ENCODE results near the gene S100A12. TPM values are rescaled to one million over a fixed set of nuclear protein-coding genes. Genes with fewer than 3 reads are reported as not detected.

Gene S100A12
- total RNA-seq, 2 donors from 2014 or later = not detected

DNA sequence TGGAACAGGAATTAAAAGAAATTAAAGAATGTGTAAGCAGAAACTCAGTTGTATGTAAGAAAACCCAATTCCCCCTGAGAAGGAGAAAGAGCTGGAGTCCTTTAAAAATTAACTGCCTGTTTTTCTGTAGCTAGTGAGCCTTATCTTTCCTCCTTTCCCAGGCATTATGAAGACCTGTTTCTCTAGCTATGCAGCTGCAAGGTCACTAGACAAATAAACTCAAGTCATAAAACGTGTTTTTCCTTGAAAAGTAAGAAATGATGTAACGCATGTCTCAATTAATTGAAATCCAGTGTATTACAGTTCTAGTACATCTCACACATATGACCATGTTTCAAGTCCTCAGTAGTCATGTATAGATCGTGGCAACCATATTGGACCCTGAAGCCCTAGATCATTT is 5.3 kb downstream of the S100A12 start:
- DNase-seq = no peak
- no peaks in the 10 kb centered on the region for H3K36me3 Mint-ChIP-seq (ENCODE audit: insufficient read depth in 2 of 2)
- no peak overlapping the region for H3K4me3 Mint-ChIP-seq
- H3K9me3 Mint-ChIP-seq = no peaks in the 10 kb centered on the region
- no peaks in the 10 kb centered on the region for H3K4me1 Mint-ChIP-seq (ENCODE audit: low read depth)
- H3K27ac Mint-ChIP-seq = no peak overlapping the region
- no peak for ATAC-seq (replicated peaks in 1 of 2)
- H3K27me3 Mint-ChIP-seq (ENCODE audit: low read depth) = peaks cover 10% of the 10 kb centered on the region

DNA sequence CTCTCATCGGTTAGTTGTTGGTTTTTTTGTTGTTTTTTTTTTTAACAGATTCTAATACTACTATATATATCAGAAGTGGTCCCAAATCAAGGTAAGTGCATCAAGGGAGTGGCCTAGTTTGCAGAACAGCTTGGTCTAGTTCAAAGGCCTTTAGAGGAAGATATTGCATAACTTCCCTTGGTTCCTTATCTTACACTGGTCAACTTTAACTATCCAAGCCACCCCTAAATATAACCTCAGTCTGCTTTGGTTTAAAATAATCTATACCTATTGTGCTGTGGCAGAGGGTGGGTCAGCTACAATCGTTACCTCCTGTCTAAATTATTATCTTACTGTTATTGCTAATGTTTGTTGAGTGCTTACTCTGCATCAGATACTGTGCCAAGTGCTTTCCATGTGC is 6.9 kb downstream of the S100A12 start:
- peaks cover 10% of the 10 kb centered on the region for H3K27me3 Mint-ChIP-seq (ENCODE audit: low read depth)
- H3K4me1 Mint-ChIP-seq (ENCODE audit: low read depth) = no peaks in the 10 kb centered on the region
- H3K4me3 Mint-ChIP-seq = no peak overlapping the region
- no peak for ATAC-seq (replicated peaks in 1 of 2)
- H3K36me3 Mint-ChIP-seq (ENCODE audit: insufficient read depth in 2 of 2) = no peaks in the 10 kb centered on the region
- no peaks in the 10 kb centered on the region for H3K9me3 Mint-ChIP-seq
- DNase-seq = no peak
- no peak overlapping the region for H3K27ac Mint-ChIP-seq

DNA sequence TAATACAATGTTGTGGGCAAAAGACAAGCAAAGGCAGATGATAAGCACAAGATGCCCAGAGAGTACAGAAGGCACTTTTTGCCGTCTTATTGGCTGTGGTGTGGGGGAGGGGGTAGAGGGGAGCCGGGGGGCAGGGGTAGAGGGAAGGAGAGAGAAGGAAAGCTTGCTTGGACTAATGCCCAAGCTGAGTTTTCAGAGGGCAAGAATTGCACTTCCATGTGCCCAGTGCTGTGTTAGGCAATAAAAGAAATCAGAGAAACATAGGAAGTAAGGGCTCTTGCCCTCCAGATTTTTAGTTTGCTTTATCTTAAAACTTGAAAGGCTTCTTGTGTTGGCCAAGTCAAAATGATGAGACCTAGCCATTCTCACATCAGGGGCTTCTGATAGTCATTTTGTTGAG is 8.3 kb downstream of the S100A12 start:
- H3K27ac Mint-ChIP-seq = no peak overlapping the region
- no peak overlapping the region for H3K4me3 Mint-ChIP-seq
- DNase-seq = no peak
- no peak for ATAC-seq (replicated peaks in 1 of 2)
- H3K36me3 Mint-ChIP-seq (ENCODE audit: insufficient read depth in 2 of 2) = no peaks in the 10 kb centered on the region
- no peaks in the 10 kb centered on the region for H3K4me1 Mint-ChIP-seq (ENCODE audit: low read depth)
- H3K9me3 Mint-ChIP-seq = no peaks in the 10 kb centered on the region
- peaks cover 5% of the 10 kb centered on the region for H3K27me3 Mint-ChIP-seq (ENCODE audit: low read depth)

DNA sequence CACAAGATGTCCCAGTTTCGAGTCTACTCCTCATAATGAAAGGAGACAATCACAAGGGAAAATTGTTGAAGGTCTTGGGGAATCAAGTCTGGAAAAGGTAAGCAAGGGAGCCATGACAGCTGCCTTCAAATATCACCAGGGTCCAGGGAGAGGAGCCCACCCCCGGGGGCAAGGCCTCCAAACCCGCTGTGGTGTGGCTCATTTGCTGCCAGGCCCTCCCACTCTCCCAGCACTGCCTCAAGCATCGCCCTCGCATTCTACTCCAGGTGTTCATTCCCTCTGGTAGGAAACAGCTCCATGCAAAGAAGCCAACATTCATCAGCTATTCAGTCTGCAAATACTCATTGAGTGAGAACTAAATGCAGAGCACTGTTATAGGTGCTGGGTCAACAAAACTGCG is 9.2 kb downstream of the S100A12 start:
- no peak overlapping the region for H3K27ac Mint-ChIP-seq
- no peaks in the 10 kb centered on the region for H3K4me1 Mint-ChIP-seq (ENCODE audit: low read depth)
- no peaks in the 10 kb centered on the region for H3K9me3 Mint-ChIP-seq

DNA sequence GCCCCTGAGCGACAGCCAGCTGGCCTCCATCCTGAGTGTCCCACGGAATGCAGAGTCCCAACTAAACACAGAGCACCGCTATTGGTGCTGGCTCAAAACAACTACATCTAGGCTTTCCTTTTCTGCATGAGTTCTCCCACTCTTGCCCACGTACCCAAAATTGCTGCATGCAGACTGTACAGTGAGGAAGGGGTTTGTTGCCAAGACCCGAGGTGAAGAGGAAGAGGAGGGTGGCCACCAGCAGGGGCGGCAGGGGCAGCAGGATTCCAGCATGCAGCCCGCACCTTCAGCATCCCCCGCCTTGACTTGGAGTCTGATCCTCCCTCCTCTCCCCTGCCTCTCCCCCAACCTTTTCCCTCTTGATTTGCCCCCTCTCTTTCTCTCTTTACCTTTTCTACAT is 9.7 kb downstream of the S100A12 start:
- ATAC-seq (replicated peaks in 1 of 2) = no peak
- peaks cover 5% of the 10 kb centered on the region for H3K27me3 Mint-ChIP-seq (ENCODE audit: low read depth)
- H3K4me3 Mint-ChIP-seq = no peak overlapping the region
- H3K4me1 Mint-ChIP-seq (ENCODE audit: low read depth) = no peaks in the 10 kb centered on the region
- H3K36me3 Mint-ChIP-seq (ENCODE audit: insufficient read depth in 2 of 2) = no peaks in the 10 kb centered on the region
- H3K9me3 Mint-ChIP-seq = no peaks in the 10 kb centered on the region
- no peak for DNase-seq
- no peak overlapping the region for H3K27ac Mint-ChIP-seq

More for the DNA sequence above, 9.2 kb downstream of the S100A12 start:
- Mint-ChIP-seq H3K36me3 (ENCODE audit: insufficient read depth in 2 of 2) (no peaks in the 10 kb centered on the region), H3K27me3 (ENCODE audit: low read depth) (peaks cover 5% of the 10 kb centered on the region), H3K4me3 (no peak overlapping the region)
- ATAC-seq (replicated peaks in 1 of 2) (no peak), DNase-seq (no peak)

DNA sequence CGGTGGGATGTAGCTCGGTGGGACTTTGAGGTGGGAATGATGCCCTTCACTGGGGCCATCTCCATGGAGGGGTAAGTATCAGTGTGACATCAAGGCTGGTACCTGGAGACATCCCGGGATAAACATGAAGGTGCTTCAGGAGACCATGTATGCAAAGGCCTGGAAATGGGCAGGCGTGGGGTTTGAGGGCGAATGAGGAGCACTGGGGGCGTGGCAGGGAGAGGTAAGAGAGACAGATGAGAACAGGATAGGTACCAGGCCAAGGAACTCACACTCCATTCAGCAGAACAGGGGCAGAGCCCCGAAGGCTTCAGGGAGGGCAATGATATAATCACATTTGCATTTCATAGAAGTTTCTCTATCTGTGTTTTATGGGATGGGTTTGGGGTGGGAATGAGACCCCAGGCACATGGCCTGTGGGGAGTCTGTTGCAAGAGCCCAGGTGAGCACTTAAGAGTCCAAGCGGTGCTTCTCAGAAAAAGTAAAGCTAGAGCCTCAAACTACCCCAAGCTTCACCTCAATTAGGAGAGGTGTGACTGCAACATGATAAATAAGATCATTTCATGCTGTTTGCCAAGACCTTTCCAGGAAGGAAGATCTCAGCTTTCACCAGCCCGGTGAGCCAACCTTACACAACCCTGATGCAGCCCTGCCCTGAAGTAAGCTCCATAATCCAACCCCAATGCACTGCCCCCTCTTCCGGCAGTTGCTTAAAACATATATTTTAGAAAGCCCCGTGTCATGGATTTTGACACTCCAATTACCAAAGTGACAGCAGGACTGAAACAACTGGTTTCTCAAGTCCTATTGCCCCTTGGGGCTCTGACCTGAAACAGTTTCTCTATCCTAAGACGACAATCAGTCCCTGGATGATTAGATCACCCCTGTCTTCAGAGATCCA is 10.4 kb downstream of the S100A12 start:
- DNase-seq = no peak
- Mint-ChIP-seq H3K4me1 (ENCODE audit: low read depth) (no peaks in the 10 kb centered on the region), H3K4me3 (no peak overlapping the region), H3K9me3 (no peaks in the 10 kb centered on the region), H3K27me3 (ENCODE audit: low read depth) (peaks cover 5% of the 10 kb centered on the region), H3K27ac (no peak overlapping the region), H3K36me3 (ENCODE audit: insufficient read depth in 2 of 2) (no peaks in the 10 kb centered on the region)
- no peak for ATAC-seq (replicated peaks in 1 of 2)

DNA sequence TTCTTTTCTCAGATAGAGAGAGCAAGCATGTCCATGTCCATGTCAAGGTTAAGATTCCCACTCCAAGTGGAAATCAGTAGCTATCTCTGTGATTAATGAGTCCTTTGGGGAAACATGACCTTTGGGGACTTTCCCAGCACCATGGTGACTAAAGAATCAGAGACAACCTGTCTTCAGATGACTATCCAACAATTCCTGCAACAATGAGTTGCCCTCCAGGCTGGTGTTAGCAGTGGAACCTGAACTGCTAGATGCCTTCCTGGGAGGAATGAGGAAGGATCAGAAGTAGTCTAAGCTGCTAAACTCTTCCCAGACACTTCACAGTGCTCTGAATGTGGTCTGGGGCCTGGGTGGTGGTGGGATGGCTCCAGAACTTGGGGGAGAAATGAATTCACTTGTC is 11.3 kb downstream of the S100A12 start:
- H3K27ac Mint-ChIP-seq = no peak overlapping the region
- no peaks in the 10 kb centered on the region for H3K36me3 Mint-ChIP-seq (ENCODE audit: insufficient read depth in 2 of 2)
- no peaks in the 10 kb centered on the region for H3K4me1 Mint-ChIP-seq (ENCODE audit: low read depth)
- H3K9me3 Mint-ChIP-seq = no peaks in the 10 kb centered on the region
- H3K27me3 Mint-ChIP-seq (ENCODE audit: low read depth) = peaks cover 5% of the 10 kb centered on the region
- no peak for DNase-seq
- no peak overlapping the region for H3K4me3 Mint-ChIP-seq
- no peak for ATAC-seq (replicated peaks in 1 of 2)

DNA sequence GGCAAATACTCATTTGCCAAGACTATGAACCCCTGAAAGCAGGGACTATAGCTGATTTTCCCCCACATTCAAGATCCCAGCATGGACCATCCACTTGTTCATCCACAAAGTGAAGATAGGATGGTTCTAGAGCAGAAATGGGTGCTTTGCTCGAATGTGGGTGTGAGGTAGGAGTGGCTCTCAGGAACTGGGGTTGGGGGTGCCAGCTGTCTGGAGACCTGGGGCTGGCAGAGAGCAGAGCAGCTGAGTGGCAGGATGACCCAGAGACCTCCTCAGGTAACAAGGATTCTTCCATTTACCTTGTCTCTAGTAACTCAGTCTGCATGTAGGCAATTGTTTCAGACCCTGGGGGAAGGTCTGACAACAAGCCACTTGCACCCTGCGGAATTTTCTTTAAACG is 11.8 kb downstream of the S100A12 start:
- H3K4me1 Mint-ChIP-seq (ENCODE audit: low read depth) = no peaks in the 10 kb centered on the region
- no peaks in the 10 kb centered on the region for H3K36me3 Mint-ChIP-seq (ENCODE audit: insufficient read depth in 2 of 2)
- H3K9me3 Mint-ChIP-seq = no peaks in the 10 kb centered on the region
- no peak for ATAC-seq (replicated peaks in 1 of 2)
- H3K27me3 Mint-ChIP-seq (ENCODE audit: low read depth) = peaks cover 5% of the 10 kb centered on the region
- H3K4me3 Mint-ChIP-seq = no peak overlapping the region
- DNase-seq = no peak
- no peak overlapping the region for H3K27ac Mint-ChIP-seq

DNA sequence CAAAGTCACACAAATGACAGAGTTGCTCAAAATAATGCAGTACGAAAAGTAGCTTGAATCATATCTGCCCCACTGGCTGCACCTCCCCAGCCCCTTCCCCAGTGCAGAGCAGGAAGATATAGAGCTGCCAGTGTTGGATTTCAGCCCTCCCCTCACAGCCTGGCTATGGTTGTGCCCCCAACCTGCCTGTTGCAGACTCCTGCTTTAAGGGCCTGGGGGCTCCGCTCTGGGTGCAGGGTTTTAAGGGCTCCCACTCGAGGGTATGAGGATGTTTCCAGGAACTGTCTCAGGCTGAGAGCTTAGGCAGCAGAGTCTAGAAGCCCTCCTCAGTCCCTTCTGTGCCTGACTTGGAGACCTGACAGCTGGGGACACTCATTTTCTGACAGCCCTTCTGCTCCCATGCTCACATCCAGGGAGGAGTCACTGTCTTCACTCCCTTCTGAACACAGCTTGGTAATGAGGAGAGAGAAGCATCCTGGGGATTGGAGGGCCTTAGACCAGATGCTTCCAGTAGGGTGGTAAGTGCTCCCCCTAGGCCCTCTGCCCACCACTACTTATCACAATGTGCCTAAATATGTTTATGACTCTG is 13.1 kb downstream of the S100A12 start:
- DNase-seq = no peak
- no peak overlapping the region for H3K4me3 Mint-ChIP-seq
- no peak overlapping the region for H3K27ac Mint-ChIP-seq
- H3K36me3 Mint-ChIP-seq (ENCODE audit: insufficient read depth in 2 of 2) = no peaks in the 10 kb centered on the region
- peaks cover 12% of the 10 kb centered on the region for H3K4me1 Mint-ChIP-seq (ENCODE audit: low read depth)
- ATAC-seq (replicated peaks in 1 of 2) = no peak
- peaks cover 5% of the 10 kb centered on the region for H3K27me3 Mint-ChIP-seq (ENCODE audit: low read depth)
- no peaks in the 10 kb centered on the region for H3K9me3 Mint-ChIP-seq

DNA sequence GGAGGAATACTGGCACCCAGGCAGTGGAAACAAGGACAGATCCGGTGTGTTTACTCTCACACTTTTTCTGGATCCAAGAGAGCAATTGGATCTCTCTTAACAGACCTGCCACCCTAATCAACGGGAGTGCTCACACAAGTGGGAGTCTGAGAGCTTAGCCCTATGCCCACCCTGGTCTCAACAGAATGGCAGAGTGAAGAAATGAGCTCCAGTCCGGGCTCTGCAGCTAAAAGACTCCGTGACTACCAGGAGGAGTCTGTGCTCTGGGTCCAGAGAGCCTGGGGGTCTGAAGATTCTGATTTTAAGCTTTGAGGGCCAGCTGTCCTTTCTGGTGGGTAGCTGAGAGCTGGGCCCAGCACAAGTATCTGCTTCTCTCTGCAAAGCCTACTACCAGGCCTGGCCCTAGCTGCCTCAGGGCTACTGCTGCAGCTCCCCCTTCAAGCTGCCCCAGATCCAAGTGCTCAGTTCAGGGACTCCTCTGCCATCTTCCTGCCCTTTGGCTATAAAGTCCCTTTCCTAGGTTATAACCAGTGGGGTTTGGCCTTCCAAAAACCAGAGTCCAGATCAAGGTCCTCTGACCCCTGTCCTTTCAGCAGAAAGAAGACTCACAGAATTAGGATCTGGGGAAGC is 13.8 kb downstream of the S100A12 start:
- no peak for ATAC-seq (replicated peaks in 1 of 2)
- no peak overlapping the region for H3K4me3 Mint-ChIP-seq
- H3K36me3 Mint-ChIP-seq (ENCODE audit: insufficient read depth in 2 of 2) = no peaks in the 10 kb centered on the region
- peaks cover 5% of the 10 kb centered on the region for H3K27me3 Mint-ChIP-seq (ENCODE audit: low read depth)
- H3K27ac Mint-ChIP-seq = no peak overlapping the region
- H3K9me3 Mint-ChIP-seq = no peaks in the 10 kb centered on the region
- DNase-seq = no peak
- H3K4me1 Mint-ChIP-seq (ENCODE audit: low read depth) = peaks cover 14% of the 10 kb centered on the region

DNA sequence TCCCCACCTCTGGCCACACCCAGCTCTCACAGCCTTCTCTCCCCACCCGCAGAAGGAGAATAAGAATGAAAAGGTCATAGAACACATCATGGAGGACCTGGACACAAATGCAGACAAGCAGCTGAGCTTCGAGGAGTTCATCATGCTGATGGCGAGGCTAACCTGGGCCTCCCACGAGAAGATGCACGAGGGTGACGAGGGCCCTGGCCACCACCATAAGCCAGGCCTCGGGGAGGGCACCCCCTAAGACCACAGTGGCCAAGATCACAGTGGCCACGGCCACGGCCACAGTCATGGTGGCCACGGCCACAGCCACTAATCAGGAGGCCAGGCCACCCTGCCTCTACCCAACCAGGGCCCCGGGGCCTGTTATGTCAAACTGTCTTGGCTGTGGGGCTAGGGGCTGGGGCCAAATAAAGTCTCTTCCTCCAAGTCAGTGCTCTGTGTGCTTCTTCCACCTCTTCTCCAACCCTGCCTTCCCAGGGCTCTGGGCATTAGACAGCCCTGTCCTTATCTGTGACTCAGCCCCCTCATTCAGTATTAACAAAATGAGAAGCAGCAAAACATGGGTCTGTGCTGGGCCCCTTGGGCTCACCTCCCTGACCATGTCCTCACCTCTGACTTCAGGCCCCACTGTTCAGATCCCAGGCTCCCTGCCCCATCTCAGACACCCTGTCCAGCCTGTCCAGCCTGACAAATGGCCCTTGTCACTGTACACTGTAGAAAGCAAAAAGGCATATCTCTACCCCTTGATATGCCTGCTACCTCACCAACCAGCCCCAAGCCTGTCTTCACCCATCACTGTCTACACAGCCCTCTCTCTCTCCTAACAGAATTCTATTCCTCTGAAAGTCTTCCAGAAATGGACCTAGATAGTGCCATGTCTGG is 14.6 kb downstream of the S100A12 start:
- H3K27me3 Mint-ChIP-seq (ENCODE audit: low read depth) = peaks cover 1% of the 10 kb centered on the region
- H3K4me3 Mint-ChIP-seq = no peak overlapping the region
- H3K4me1 Mint-ChIP-seq (ENCODE audit: low read depth) = peaks cover 14% of the 10 kb centered on the region
- H3K36me3 Mint-ChIP-seq (ENCODE audit: insufficient read depth in 2 of 2) = no peaks in the 10 kb centered on the region
- DNase-seq = no peak
- ATAC-seq (replicated peaks in 1 of 2) = no peak
- H3K9me3 Mint-ChIP-seq = no peaks in the 10 kb centered on the region
- H3K27ac Mint-ChIP-seq = no peak overlapping the region

DNA sequence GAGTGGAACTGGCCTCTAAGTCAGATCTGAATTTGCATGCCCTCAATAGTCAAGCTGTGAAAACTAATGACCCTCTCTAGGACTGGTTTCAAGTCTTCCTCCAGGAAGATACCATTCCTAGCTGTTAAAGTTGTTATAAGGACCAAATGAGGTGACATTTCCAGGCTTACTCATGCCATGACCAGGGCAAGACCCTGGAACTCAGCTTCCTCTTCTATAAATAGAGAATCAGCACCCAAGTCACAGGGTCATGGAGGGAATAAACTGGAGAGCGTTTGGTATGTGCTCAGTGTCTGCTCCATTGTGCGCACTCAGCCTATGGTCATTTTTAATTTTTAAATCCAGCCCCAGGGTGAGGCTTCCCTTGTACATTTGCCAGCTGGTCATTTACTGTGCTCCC is 15.2 kb downstream of the S100A12 start:
- ATAC-seq (replicated peaks in 1 of 2) (no peak), DNase-seq (no peak)
- no peaks in the 10 kb centered on the region for H3K36me3 Mint-ChIP-seq (ENCODE audit: insufficient read depth in 2 of 2)
- H3K27ac Mint-ChIP-seq = no peak overlapping the region
- no peaks in the 10 kb centered on the region for H3K27me3 Mint-ChIP-seq (ENCODE audit: low read depth)
- no peak overlapping the region for H3K4me3 Mint-ChIP-seq
- no peaks in the 10 kb centered on the region for H3K9me3 Mint-ChIP-seq
- H3K4me1 Mint-ChIP-seq (ENCODE audit: low read depth) = peaks cover 14% of the 10 kb centered on the region

DNA sequence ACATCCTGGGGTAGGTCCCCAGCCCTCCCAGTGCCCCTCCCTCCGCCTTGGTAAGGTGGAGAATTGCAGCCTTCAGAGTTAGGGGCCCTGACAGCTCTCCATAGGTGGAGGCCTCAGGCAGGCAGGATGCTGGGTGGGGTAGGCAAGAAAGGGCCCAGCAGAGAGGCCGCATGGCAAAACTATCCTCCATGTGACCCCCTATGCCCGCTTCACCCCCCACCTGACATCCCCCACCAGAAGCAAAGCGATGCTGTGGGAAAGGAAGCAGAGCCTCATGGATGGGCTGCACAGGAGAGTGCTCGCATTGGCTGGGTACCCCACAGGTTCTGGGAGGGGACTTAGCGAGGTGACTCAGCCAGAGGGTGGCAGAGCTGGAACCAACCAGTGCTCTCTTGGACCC is 16.2 kb downstream of the S100A12 start:
- ATAC-seq (replicated peaks in 1 of 2) = no peak
- DNase-seq = no peak

More for the DNA sequence above, 16.2 kb downstream of the S100A12 start:
- Mint-ChIP-seq H3K9me3 (no peaks in the 10 kb centered on the region), H3K4me1 (ENCODE audit: low read depth) (peaks cover 14% of the 10 kb centered on the region), H3K4me3 (no peak overlapping the region), H3K27me3 (ENCODE audit: low read depth) (no peaks in the 10 kb centered on the region), H3K27ac (no peak overlapping the region), H3K36me3 (ENCODE audit: insufficient read depth in 2 of 2) (no peaks in the 10 kb centered on the region)
